Measurements from ENCODE around the gene METAP1. TPM values are rescaled to one million over a fixed set of nuclear protein-coding genes. Genes with fewer than 3 reads are reported as not detected.

Gene METAP1
- total and polyA plus RNA-seq, 3 donors from 2014 or later: 80.5 to 117 (median 107) TPM

DNA sequence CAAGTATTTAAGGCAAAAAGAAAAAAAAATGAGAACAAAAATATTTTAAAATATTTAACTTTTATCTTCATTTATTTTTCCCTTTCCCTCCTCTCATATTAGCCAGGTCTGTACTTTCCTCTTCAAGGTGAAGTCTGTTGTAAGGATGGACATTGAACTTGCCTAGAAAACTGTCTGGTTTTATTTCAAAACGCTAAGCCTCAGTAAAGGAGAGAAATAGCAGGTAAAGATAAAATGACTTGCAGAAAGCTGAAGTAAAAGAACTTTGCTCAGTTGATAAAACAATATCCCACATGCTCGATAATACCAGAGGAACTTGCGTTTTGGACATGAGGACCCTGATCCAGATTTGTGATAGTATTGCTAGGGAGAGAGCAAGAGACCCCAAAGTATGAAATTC lies 28.6 kb upstream of the METAP1 start:
- no peak for TF ChIP-seq POLR2A (IDR thresholded peaks at IDR 0.05)
- TF ChIP-seq, protein P1, sequence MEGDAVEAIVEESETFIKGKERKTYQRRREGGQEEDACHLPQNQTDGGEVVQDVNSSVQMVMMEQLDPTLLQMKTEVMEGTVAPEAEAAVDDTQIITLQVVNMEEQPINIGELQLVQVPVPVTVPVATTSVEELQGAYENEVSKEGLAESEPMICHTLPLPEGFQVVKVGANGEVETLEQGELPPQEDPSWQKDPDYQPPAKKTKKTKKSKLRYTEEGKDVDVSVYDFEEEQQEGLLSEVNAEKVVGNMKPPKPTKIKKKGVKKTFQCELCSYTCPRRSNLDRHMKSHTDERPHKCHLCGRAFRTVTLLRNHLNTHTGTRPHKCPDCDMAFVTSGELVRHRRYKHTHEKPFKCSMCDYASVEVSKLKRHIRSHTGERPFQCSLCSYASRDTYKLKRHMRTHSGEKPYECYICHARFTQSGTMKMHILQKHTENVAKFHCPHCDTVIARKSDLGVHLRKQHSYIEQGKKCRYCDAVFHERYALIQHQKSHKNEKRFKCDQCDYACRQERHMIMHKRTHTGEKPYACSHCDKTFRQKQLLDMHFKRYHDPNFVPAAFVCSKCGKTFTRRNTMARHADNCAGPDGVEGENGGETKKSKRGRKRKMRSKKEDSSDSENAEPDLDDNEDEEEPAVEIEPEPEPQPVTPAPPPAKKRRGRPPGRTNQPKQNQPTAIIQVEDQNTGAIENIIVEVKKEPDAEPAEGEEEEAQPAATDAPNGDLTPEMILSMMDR (IDR thresholded peaks at IDR 0.05): no peak
- no peaks in the 10 kb centered on the region for H3K27me3 ChIP-seq
- no peaks in the 10 kb centered on the region for H3K36me3 ChIP-seq (ENCODE audit: low read depth, missing control alignments)
- no peak overlapping the region for H3K4me3 ChIP-seq
- no peak overlapping the region for H3K27ac ChIP-seq
- intact Hi-C loops (cut with DNase I; ENCODE audit: low total_unique reads): no loop called here
- no peak for DNase-seq
- no peaks in the 10 kb centered on the region for H3K9me3 ChIP-seq
- no peaks in the 10 kb centered on the region for H3K4me1 ChIP-seq
- WGBS, 2 donors: 92 to 93% methylated on average over 3 of the region's 3 CpGs

DNA sequence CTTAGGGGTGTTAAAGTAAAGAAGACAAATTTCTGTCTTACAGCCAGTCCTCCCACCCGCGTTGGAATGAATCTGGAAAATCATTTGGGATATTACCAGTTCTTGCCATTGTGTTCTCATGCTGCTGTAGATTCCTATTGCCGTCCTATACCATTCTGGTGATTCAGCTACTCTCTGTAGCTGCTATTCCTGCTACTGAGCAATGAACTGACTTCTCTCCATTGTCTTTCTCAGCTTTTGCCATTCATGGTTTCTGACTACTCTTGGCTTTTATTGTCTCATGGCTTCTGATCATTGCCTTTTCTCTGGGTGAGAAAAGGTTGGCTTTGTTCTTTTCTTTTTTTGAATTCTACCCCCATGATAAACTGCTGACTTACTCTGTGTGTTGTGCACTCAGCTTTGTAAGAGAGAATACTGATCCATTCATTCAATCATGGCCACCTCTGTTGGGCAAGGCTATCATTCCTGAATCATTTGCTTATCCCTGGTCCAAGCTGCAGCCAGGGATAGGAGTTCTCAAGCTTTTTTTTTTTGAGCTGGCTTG lies 27.7 kb upstream of the METAP1 start:
- intact Hi-C loops (cut with DNase I; ENCODE audit: low total_unique reads): no loop called here
- Histone ChIP-seq H3K4me3 (no peak overlapping the region), H3K27me3 (no peaks in the 10 kb centered on the region)

DNA sequence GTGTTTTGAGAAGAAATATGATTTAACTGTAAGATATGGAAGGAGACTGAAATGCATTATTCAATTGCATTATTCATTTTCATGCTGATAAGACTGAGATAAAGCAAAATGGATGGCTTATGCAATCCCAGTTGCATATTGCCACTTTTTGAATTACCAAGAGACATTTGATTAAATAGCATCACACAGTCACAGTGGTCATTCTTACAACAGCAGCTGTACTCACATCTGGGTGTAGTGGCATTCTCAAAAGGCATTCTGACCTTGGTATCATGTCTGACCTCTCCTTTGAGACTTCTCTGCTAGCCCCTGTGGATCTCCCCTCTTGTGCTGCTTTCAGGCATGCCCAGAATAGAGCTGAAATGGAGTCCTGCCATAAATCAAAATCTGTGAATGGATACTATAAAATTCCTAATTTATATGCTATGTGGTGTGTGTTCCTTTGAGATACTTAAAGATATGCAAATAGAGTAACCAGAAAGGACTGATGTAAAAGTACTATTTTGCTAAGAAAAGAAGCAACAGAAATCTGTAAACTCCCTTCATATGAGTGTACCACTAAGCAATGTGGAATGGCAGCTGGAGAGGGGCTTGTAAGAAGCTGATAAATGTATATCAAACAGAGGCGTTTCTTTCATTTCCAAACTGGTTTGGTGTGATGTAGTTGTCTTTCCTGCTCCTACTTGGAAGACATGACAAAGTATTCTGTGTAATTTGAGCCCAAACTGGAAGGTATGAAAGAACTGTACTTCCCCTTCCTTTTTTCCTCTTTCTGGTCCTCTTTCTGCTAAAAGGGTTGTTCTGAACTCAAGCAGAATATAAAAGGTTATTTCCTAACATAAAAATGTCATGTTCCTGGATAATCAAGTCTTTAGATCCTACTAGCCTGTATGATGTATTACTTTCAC lies 25.4 kb upstream of the METAP1 start:
- intact Hi-C loops (cut with DNase I; ENCODE audit: low total_unique reads): no loop called here

More for the DNA sequence above, 27.7 kb upstream of the METAP1 start:
- no peak overlapping the region for H3K27ac ChIP-seq
- no peak for TF ChIP-seq POLR2A (IDR thresholded peaks at IDR 0.05)
- TF ChIP-seq, protein P1 (IDR thresholded peaks at IDR 0.05): no peak
- no peaks in the 10 kb centered on the region for H3K36me3 ChIP-seq (ENCODE audit: low read depth, missing control alignments)
- no peaks in the 10 kb centered on the region for H3K9me3 ChIP-seq
- 78 to 95% methylated on average over 3 of the region's 3 CpGs for WGBS, 2 donors
- no peaks in the 10 kb centered on the region for H3K4me1 ChIP-seq
- DNase-seq: no peak

DNA sequence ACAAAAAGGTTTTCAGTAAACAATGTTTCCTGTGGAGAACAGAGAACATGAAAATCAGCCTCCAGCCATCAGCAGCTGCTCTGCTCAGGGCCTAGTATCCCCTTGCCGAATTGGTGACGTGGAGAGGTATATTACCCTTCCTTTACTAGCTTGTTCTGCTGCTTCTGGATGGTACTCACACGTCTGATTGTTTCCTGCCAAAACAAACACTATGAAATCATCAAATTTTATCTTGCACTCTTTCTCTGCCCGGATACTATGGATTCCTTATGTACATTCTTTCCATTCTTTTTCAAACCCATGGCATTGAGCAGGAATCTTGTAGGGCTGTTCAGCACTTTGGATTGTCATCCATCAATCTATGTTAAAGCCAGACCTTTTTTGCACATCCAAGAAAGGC lies 18.8 kb upstream of the METAP1 start:
- H3K36me3 ChIP-seq (ENCODE audit: low read depth, missing control alignments): no peaks in the 10 kb centered on the region
- no peaks in the 10 kb centered on the region for H3K9me3 ChIP-seq
- no peak overlapping the region for H3K4me3 ChIP-seq
- no peak for TF ChIP-seq POLR2A (IDR thresholded peaks at IDR 0.05)
- TF ChIP-seq, protein P1 (IDR thresholded peaks at IDR 0.05): no peak
- H3K4me1 ChIP-seq: no peaks in the 10 kb centered on the region
- H3K27ac ChIP-seq: no peak overlapping the region
- intact Hi-C loops (cut with DNase I; ENCODE audit: low total_unique reads): no loop called here
- no peak for DNase-seq
- H3K27me3 ChIP-seq: no peaks in the 10 kb centered on the region
- WGBS, 2 donors: 62 to 71% methylated on average over 4 of the region's 4 CpGs

More for the DNA sequence above, 25.4 kb upstream of the METAP1 start:
- H3K36me3 ChIP-seq (ENCODE audit: low read depth, missing control alignments): no peaks in the 10 kb centered on the region
- H3K4me1 ChIP-seq: no peaks in the 10 kb centered on the region
- no peaks in the 10 kb centered on the region for H3K27me3 ChIP-seq
- TF ChIP-seq, protein P1 (IDR thresholded peaks at IDR 0.05): no peak
- no peak for TF ChIP-seq POLR2A (IDR thresholded peaks at IDR 0.05)
- H3K4me3 ChIP-seq: no peak overlapping the region
- H3K27ac ChIP-seq: no peak overlapping the region
- no peaks in the 10 kb centered on the region for H3K9me3 ChIP-seq
- WGBS, 2 donors: 28 to 47% methylated on average over 1 of the region's 1 CpG
- DNase-seq: no peak
